Measurements from ENCODE around the gene CHRNB1. TPM values are rescaled to one million over a fixed set of nuclear protein-coding genes. Genes with fewer than 3 reads are reported as not detected.

Gene CHRNB1
- total RNA-seq, 1 experiment from 2014 or later: 3.6 TPM

Other genes with a start within 250 kb of the CHRNB1 start
- gene DLG4, start 225.2 kb upstream of the CHRNB1 start, total RNA-seq (2014; rRNA removed; shearing (Covaris generic)): 3.6 and 3.7 TPM in 2 replicates
- 249 and 250 TPM in 2 replicates for gene ACADVL, start 225.1 kb upstream of the CHRNB1 start, total RNA-seq (2014; rRNA removed; shearing (Covaris generic))
- gene DVL2, start 210.5 kb upstream of the CHRNB1 start, total RNA-seq (2014; rRNA removed; shearing (Covaris generic)): 49.5 and 54.9 TPM in 2 replicates
- 32.5 and 38.8 TPM in 2 replicates for gene PHF23, start 205.6 kb upstream of the CHRNB1 start, total RNA-seq (2014; rRNA removed; shearing (Covaris generic))
- 150 and 175 TPM in 2 replicates for gene GABARAP, start 202.6 kb upstream of the CHRNB1 start, total RNA-seq (2014; rRNA removed; shearing (Covaris generic))
- 46.9 and 48.4 TPM in 2 replicates for gene CTDNEP1, start 193.3 kb upstream of the CHRNB1 start, total RNA-seq (2014; rRNA removed; shearing (Covaris generic))
- gene ELP5, start 192.8 kb upstream of the CHRNB1 start, total RNA-seq (2014; rRNA removed; shearing (Covaris generic)): 60.6 and 61.4 TPM in 2 replicates
- gene CLDN7, start 182.6 kb upstream of the CHRNB1 start, total RNA-seq (2014; rRNA removed; shearing (Covaris generic)): 12.6 and 13.2 TPM in 2 replicates
- not detected in 2 replicates for gene SLC2A4, start 163.3 kb upstream of the CHRNB1 start, total RNA-seq (2014; rRNA removed; shearing (Covaris generic))
- gene YBX2, start 150.4 kb upstream of the CHRNB1 start, total RNA-seq (2014; rRNA removed; shearing (Covaris generic)): 0.06 and 0.15 TPM in 2 replicates
- gene EIF5A, start 137.4 kb upstream of the CHRNB1 start, total RNA-seq (2014; rRNA removed; shearing (Covaris generic)): 659 and 733 TPM in 2 replicates
- 63.3 and 64.2 TPM in 2 replicates for gene GPS2, start 129.7 kb upstream of the CHRNB1 start, total RNA-seq (2014; rRNA removed; shearing (Covaris generic))
- 15.0 and 22.7 TPM in 2 replicates for gene NEURL4, start 115.7 kb upstream of the CHRNB1 start, total RNA-seq (2014; rRNA removed; shearing (Covaris generic))
- 0.02 TPM in 1 of 2 replicates, not detected in the other for gene ACAP1, start 108.5 kb upstream of the CHRNB1 start, total RNA-seq (2014; rRNA removed; shearing (Covaris generic))
- gene KCTD11, start 92.9 kb upstream of the CHRNB1 start, total RNA-seq (2014; rRNA removed; shearing (Covaris generic)): 5.0 and 6.0 TPM in 2 replicates
- not detected in 2 replicates for gene TMEM95, start 89.9 kb upstream of the CHRNB1 start, total RNA-seq (2014; rRNA removed; shearing (Covaris generic))
- 3.5 and 3.9 TPM in 2 replicates for gene TNK1, start 64.0 kb upstream of the CHRNB1 start, total RNA-seq (2014; rRNA removed; shearing (Covaris generic))
- 31.3 and 32.4 TPM in 2 replicates for gene PLSCR3, start 50.5 kb upstream of the CHRNB1 start, total RNA-seq (2014; rRNA removed; shearing (Covaris generic))
- gene TMEM256, start 41.0 kb upstream of the CHRNB1 start, total RNA-seq (2014; rRNA removed; shearing (Covaris generic)): 107 and 202 TPM in 2 replicates
- gene NLGN2, start 37.2 kb upstream of the CHRNB1 start, total RNA-seq (2014; rRNA removed; shearing (Covaris generic)): 5.5 and 6.2 TPM in 2 replicates
- gene SPEM1, start 24.7 kb upstream of the CHRNB1 start, total RNA-seq (2014; rRNA removed; shearing (Covaris generic)): not detected in 2 replicates
- gene SPEM2, start 19.4 kb upstream of the CHRNB1 start, total RNA-seq (2014; rRNA removed; shearing (Covaris generic)): not detected in 2 replicates
- not detected in 2 replicates for gene SPEM3, start 16.2 kb upstream of the CHRNB1 start, total RNA-seq (2014; rRNA removed; shearing (Covaris generic))
- gene TMEM102, start 9.6 kb upstream of the CHRNB1 start, total RNA-seq (2014; rRNA removed; shearing (Covaris generic)): 6.3 and 7.9 TPM in 2 replicates
- 1.2 TPM in 2 replicates for gene FGF11, start 5.5 kb upstream of the CHRNB1 start, total RNA-seq (2014; rRNA removed; shearing (Covaris generic))
- gene ZBTB4, start 34.6 kb downstream of the CHRNB1 start, total RNA-seq (2014; rRNA removed; shearing (Covaris generic)): 14.7 and 15.3 TPM in 2 replicates
- gene SLC35G6, start 36.4 kb downstream of the CHRNB1 start, total RNA-seq (2014; rRNA removed; shearing (Covaris generic)): not detected in 2 replicates
- 27.1 and 35.3 TPM in 2 replicates for gene POLR2A, start 39.3 kb downstream of the CHRNB1 start, total RNA-seq (2014; rRNA removed; shearing (Covaris generic))
- 6.9 and 8.1 TPM in 2 replicates for gene TNFSF12, start 104.0 kb downstream of the CHRNB1 start, total RNA-seq (2014; rRNA removed; shearing (Covaris generic))
- 0.63 and 1.4 TPM in 2 replicates for gene TNFSF13, start 113.7 kb downstream of the CHRNB1 start, total RNA-seq (2014; rRNA removed; shearing (Covaris generic))
- 92.2 and 102 TPM in 2 replicates for gene SENP3, start 116.9 kb downstream of the CHRNB1 start, total RNA-seq (2014; rRNA removed; shearing (Covaris generic))
- 24.5 and 29.4 TPM in 2 replicates for gene CD68, start 134.6 kb downstream of the CHRNB1 start, total RNA-seq (2014; rRNA removed; shearing (Covaris generic))
- 107 and 133 TPM in 2 replicates for gene MPDU1, start 138.8 kb downstream of the CHRNB1 start, total RNA-seq (2014; rRNA removed; shearing (Covaris generic))
- 0.47 TPM in 1 of 2 replicates, not detected in the other for gene SOX15, start 145.0 kb downstream of the CHRNB1 start, total RNA-seq (2014; rRNA removed; shearing (Covaris generic))
- gene FXR2, start 169.8 kb downstream of the CHRNB1 start, total RNA-seq (2014; rRNA removed; shearing (Covaris generic)): 72.6 and 73.3 TPM in 2 replicates
- 51.5 and 53.9 TPM in 2 replicates for gene SAT2, start 182.8 kb downstream of the CHRNB1 start, total RNA-seq (2014; rRNA removed; shearing (Covaris generic))
- 0.10 TPM in 1 of 2 replicates, not detected in the other for gene SHBG, start 185.1 kb downstream of the CHRNB1 start, total RNA-seq (2014; rRNA removed; shearing (Covaris generic))
- gene ATP1B2, start 205.9 kb downstream of the CHRNB1 start, total RNA-seq (2014; rRNA removed; shearing (Covaris generic)): not detected in 2 replicates
- 44.4 and 46.2 TPM in 2 replicates for gene TP53, start 242.4 kb downstream of the CHRNB1 start, total RNA-seq (2014; rRNA removed; shearing (Covaris generic))
- gene WRAP53, start 243.4 kb downstream of the CHRNB1 start, total RNA-seq (2014; rRNA removed; shearing (Covaris generic)): 16.1 and 17.1 TPM in 2 replicates

Data from NCI-H460 (cell line).